ENCODE measurements around the gene CLEC2A.
"Not testable (repeated sequence)": the region's sequence is repeated elsewhere in the genome, so short reads cannot be mapped to it uniquely, and the experiment has no call there.

The CLEC2A gene

GRCh38 chr12:9932270-9932669 is at the start of gene CLEC2A:
CLEC2A (minus strand) TSS chr12:9932370; CDS start chr12:9932329, 41 bp downstream.
- DNase-seq (ENCODE audit: low spot score): no peak

DNA sequence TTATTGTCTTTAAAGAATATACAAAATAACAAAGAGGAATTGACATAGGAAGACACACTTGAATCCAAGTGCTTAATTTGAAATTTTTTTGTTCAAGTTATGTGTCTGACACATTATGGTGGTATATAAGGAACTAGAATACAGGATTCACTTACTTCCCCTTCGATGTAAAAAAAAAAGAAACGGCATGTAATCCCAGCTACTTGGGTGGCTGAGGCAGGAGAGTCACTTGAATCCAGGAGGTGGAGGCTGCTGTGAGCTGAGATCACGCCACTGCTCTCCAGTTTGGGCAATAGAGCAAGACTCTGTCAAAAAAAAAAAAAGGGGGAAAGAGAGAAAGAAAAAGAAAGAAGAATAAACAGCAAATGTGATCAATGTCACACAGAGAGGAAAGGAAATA is 48.0 kb upstream of the CLEC2A start:
- DNase-seq (ENCODE audit: low spot score): no peak

DNA sequence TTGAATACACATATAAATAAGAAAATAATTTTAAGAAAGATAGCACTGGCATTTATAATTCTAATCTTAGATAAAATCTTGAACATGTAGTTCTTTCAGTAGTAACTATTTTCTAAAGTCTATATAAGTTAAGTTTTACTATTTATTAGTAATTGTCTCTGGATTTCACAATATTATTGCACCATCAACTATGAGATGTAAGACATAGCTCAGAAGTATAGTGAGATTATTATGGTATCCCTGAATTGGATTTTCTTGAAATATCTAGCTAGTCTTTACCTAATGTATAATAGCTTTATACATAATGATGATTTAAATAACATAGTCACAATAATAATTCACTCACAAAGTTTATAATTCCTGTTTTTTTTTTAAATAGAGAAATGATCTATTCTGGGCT is 45.7 kb upstream of the CLEC2A start:
- no peak for DNase-seq (ENCODE audit: low spot score)

DNA sequence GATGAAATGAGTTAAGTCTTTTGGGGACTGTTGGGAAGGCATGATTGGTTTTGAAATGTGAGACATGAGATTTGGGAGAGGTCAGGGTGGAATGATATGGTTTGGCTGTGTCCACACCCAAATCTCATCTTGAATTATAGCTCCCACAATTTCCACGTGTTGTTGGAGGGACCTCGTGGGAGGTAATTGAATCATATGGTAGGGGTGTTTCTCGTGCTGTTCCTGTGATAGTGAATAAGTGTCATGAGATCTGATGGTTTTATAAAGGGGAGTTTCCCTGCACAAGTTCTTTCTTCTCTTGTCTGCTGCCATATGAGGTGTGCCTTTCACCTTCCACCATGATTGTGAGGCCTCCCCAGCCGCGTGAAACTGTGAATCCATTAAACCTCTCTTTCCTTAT is 44.5 kb upstream of the CLEC2A start:
- DNase-seq (ENCODE audit: low spot score): not testable (repeated sequence)

DNA sequence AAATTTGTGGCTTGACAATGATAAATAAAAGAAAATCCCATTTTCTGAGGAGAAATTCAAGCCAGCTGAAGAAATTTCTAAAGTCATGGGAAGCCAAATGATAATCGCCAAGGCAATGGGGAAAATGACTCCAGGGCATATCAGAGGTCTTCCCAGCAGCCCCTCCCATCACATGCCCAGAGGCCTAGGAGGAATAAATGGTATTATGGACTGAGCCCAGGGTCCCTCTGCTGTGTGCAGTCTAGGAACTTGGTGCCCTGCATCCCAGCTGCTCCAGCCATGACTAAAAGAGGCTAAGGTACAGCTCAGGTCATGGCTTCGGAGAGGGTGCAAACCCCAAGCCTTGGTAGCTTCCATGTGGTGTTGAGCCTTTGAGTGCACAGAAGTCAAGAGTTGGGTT is 43.4 kb upstream of the CLEC2A start:
- DNase-seq (ENCODE audit: low spot score): no peak

GRCh38 chr12:9974731-9975130 is 42.6 kb upstream of the CLEC2A start:
- DNase-seq (ENCODE audit: low spot score): not testable (repeated sequence)

DNA sequence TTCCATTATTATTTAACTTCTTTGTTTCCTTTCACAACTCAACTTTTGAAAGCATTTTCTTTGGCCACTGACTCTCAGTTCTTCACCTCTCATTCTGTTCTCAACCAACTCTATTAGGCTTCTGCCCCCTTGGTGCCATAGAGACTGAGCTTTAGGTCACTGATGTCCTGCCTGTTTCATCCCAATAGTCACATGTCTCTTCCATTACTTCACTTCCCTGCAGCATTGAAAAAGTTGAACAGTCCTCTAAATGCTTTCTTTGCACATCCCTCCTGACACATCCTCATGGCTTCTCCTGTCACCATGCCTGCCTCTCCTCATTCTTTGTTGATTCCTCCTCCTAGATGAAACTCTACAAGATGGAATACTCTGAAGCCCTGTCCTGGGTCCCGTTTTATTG is 41.8 kb upstream of the CLEC2A start:
- DNase-seq (ENCODE audit: low spot score): no peak

DNA sequence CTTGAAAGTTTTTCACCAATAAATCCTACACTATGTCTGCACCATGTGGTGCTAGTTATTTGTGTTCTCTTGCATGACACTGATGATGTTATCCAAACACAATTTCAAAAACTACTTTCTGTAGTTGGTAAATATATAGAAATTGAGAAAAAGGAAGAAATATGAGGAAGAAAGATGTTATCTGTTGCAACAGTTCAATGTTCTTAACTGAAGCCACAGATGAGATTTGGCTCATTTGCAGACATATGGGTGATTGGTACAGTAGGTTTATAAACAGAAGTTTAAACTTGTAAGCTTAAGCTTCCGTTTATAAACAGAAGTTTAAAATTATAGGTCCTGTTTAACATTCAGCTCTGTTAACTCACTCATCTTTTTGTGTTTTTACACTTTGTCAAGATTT is 39.0 kb upstream of the CLEC2A start, which contains the start of gene CLEC12A:
TSS of gene CLEC12A (plus strand) at position 229 of the 400 bp plus-strand sequence. CDS start 188 bp downstream, outside the sequence.
- no peak for DNase-seq (ENCODE audit: low spot score)

- DNase-seq (ENCODE audit: low spot score): no peak
Measured at GRCh38 chr12:9969673-9970072, 37.5 kb upstream of the CLEC2A start.

GRCh38 chr12:9961901-9962300 is 29.7 kb upstream of the CLEC2A start:
- no peak for DNase-seq (ENCODE audit: low spot score)

- DNase-seq (ENCODE audit: low spot score): no peak
Measured at GRCh38 chr12:9961106-9961505, 28.9 kb upstream of the CLEC2A start.

GRCh38 chr12:9960590-9960989 is 28.4 kb upstream of the CLEC2A start:
- no peak for DNase-seq (ENCODE audit: low spot score)

GRCh38 chr12:9957834-9958233 is 25.7 kb upstream of the CLEC2A start:
- no peak for DNase-seq (ENCODE audit: low spot score)

GRCh38 chr12:9952954-9953729 is 21.0 kb upstream of the CLEC2A start:
- not testable (repeated sequence) for DNase-seq (ENCODE audit: low spot score)

DNA sequence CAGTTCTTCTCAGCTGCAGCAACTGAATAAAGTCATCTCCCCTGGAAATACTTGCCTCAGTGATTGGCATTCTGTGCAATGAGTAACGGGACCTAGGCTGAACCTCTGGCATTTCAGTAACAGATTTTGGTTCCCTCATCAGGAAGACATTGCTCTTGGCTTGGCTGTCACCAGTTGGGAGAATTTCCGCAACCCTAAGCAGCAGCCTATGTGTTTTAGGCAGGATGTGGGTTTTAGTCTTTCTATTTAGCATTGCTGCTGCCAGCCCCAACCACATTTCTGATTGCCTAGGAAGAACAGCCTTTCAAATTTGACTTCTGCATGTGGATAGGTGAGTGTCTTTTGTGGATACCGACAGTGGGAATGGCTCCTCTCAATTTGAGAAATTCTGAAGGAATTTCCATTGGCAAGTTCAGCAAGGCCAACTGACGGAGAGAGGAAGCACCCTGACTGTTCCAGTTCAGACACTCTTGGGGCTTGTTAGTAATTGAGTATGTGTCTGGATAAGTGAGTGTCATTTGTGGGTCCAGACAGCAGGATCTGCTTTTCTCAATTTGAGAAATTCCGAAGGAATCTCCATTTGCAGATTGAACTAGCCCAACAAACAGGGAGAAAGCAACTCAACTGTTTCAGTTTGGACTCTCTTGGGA is 19.0 kb upstream of the CLEC2A start:
- DNase-seq (ENCODE audit: low spot score): no peak

DNA sequence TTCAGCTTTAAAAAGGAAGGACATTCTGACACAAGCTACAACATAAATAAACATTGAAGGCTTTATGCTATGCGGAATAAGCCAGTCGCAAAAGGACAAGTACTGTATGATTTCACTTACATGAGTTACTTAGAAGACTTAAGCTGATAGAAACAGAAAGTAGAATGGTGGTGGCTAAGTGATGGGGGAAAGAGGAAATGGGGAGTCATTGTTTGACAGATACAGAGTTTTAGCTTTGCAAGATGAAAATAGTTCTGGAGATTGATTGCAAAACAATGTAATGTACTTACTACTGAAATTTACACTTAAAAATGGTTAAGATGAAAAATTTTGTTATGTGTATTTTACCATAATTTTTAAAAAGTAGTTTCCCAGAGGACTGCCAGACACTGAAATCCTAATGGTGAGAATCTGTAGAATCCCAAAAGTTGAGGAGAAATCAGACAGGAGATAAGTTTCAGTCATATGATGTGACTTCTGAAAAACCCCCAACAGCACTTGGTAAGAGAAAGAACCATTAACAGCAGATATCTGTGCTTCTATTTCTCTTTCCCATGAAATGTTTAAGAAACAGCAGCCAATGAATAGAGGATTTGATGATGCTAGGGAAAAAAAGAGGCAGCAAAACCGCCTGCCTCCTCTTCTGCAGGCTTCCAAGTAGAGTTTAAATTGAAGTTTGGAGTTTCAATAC is 16.6 kb upstream of the CLEC2A start:
- no peak for DNase-seq (ENCODE audit: low spot score)

- no peak for DNase-seq (ENCODE audit: low spot score)
Measured at GRCh38 chr12:9947674-9948073, 15.5 kb upstream of the CLEC2A start.

- no peak for DNase-seq (ENCODE audit: low spot score)
Measured at GRCh38 chr12:9944391-9944790, 12.2 kb upstream of the CLEC2A start.

- DNase-seq (ENCODE audit: low spot score): peak; percentile 37
Measured at GRCh38 chr12:9943240-9943639, 11.1 kb upstream of the CLEC2A start.

DNA sequence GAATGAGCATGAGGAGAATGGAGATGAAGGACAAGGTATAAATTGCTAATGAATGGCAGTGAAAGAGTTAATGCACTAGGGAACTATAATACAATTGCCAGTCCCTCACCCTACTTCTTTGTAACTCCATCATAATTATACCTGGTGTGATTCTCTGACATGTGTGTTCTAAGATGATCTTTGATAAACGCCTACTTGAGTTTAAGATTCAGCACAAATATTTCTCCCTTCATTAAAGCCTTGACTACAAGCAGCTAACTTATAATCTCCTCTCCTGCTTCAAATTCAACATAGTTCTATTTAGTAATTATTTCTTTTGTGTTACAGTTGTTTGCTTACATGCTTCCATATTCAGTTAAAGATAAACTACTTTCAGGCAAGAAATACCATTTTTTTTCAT is 9.7 kb upstream of the CLEC2A start:
- DNase-seq (ENCODE audit: low spot score): no peak

GRCh38 chr12:9940375-9940774 is 8.2 kb upstream of the CLEC2A start:
- DNase-seq (ENCODE audit: low spot score): no peak

- DNase-seq (ENCODE audit: low spot score): no peak
Measured at GRCh38 chr12:9936591-9936990, 4.4 kb upstream of the CLEC2A start.

DNA sequence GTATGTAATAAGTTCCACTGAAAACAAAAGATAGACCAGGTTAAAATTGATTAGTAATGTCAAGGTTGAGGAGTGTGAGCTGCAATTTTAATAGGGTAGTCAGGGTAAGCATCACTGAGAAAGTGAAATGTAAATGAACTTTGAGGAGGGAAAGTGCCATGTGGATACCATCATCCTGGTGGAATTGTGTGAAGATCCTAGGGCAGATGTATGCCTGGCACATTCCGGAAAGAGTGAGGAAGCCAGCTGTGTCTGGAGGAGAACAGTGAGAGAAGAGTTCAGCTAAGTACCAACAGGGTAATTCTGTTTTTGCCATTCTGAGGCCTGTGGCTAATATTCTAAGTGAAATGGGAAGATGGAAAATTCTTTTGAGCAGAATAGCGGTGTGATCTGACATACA is 2.9 kb upstream of the CLEC2A start:
- DNase-seq (ENCODE audit: low spot score): no peak

Measured in iPS-NIHi11 (cell line).